ENCODE data around the gene FXYD6.

The FXYD6 gene

GRCh38 chr11:117913736-117914397 is 37.4 kb upstream of the FXYD6 start:
- Histone ChIP-seq H3K27ac (ENCODE audit: low read length) (no peak overlapping the region), H4K20me1 (ENCODE audit: insufficient read depth, low read length) (no peaks in the 10 kb centered on the region), H3K9ac (ENCODE audit: low read length) (no peak overlapping the region), H3K9me2 (replicated peaks; ENCODE audit: insufficient read depth, low read length) (no peaks in the 10 kb centered on the region), H3K9me3 (replicated peaks; ENCODE audit: insufficient read depth, low read length) (no peaks in the 10 kb centered on the region), H3F3A (ENCODE audit: insufficient read depth, low read length) (no peaks in the 10 kb centered on the region), H3K79me2 (ENCODE audit: low read length) (no peaks in the 10 kb centered on the region), H3K27me3 (replicated peaks; ENCODE audit: insufficient read depth, low read length) (no peaks in the 10 kb centered on the region), H3K4me2 (ENCODE audit: low read depth, low read length) (no peak overlapping the region), H2AFZ (ENCODE audit: low read length) (no peak overlapping the region), H3K36me3 (replicated peaks; ENCODE audit: insufficient read depth, low read length) (no peaks in the 10 kb centered on the region), H3K4me1 (ENCODE audit: low read length) (no peaks in the 10 kb centered on the region), H3K4me3 (ENCODE audit: low read length) (no peak overlapping the region)
- TF ChIP-seq EZH2phosphoT487 (IDR thresholded peaks at IDR 0.05; ENCODE audit: low read length), result no peak
- no peak for TF ChIP-seq EZH2 (optimal IDR thresholded peaks at IDR 0.05; ENCODE audit: low read depth, low read length)
- no peak for TF ChIP-seq CTCF (IDR thresholded peaks at IDR 0.05; ENCODE audit: low read length)
- DNase-seq, result no peak

DNA sequence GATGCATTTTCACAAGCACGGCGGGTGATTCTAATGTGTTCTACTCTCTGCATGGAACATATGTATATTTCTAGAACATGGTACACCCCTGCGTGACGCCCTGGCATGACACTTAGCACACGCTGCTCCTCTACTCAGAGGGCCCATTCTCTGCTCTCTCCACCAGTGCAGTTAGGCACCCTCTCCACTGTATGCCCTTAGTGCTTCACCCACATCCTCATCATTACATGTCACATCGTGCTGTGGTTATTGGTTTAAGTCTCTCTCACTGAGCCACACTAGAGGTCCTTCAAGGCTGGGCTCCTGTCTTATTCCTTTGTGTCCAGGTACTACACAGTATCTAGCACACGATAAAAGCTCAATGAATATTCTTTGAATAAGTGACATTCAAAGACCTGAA is 36.0 kb upstream of the FXYD6 start:
- no peaks in the 10 kb centered on the region for H3K36me3 ChIP-seq (replicated peaks; ENCODE audit: insufficient read depth, low read length)
- no peaks in the 10 kb centered on the region for H4K20me1 ChIP-seq (ENCODE audit: insufficient read depth, low read length)
- H3K27ac ChIP-seq (ENCODE audit: low read length), result no peak overlapping the region
- no peaks in the 10 kb centered on the region for H3K4me1 ChIP-seq (ENCODE audit: low read length)
- H3K27me3 ChIP-seq (replicated peaks; ENCODE audit: insufficient read depth, low read length), result no peaks in the 10 kb centered on the region
- TF ChIP-seq EZH2phosphoT487 (IDR thresholded peaks at IDR 0.05; ENCODE audit: low read length) (no peak), CTCF (IDR thresholded peaks at IDR 0.05; ENCODE audit: low read length) (no peak), EZH2 (optimal IDR thresholded peaks at IDR 0.05; ENCODE audit: low read depth, low read length) (no peak)
- no peak overlapping the region for H3K4me3 ChIP-seq (ENCODE audit: low read length)
- H3K9me2 ChIP-seq (replicated peaks; ENCODE audit: insufficient read depth, low read length), result no peaks in the 10 kb centered on the region
- no peak overlapping the region for H3K4me2 ChIP-seq (ENCODE audit: low read depth, low read length)
- no peaks in the 10 kb centered on the region for H3K9me3 ChIP-seq (replicated peaks; ENCODE audit: insufficient read depth, low read length)
- no peaks in the 10 kb centered on the region for H3K79me2 ChIP-seq (ENCODE audit: low read length)
- H2AFZ ChIP-seq (ENCODE audit: low read length), result no peak overlapping the region
- no peak for DNase-seq
- H3K9ac ChIP-seq (ENCODE audit: low read length), result no peak overlapping the region
- no peaks in the 10 kb centered on the region for H3F3A ChIP-seq (ENCODE audit: insufficient read depth, low read length)

DNA sequence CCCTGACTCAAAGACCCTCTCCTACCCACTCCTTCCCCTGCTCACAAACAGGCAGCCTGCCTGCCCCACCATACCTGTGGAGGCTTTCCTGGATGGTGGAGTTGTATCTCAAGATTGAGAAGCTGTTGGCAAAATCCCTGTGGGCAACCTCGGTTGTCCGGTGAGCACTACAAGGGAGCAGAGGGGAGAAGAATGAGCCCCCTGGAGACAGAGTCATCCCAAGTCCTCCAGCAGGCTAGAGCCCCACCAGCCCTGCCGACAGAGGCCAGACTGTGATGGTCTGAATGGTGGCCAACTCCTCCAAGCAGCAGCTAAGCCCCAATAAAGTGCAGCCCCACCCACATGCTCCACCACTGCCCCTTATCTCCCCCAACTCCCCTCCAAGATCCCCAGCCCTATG is 35.2 kb upstream of the FXYD6 start:
- H3K27me3 ChIP-seq (replicated peaks; ENCODE audit: insufficient read depth, low read length), result no peaks in the 10 kb centered on the region
- no peaks in the 10 kb centered on the region for H4K20me1 ChIP-seq (ENCODE audit: insufficient read depth, low read length)
- no peaks in the 10 kb centered on the region for H3F3A ChIP-seq (ENCODE audit: insufficient read depth, low read length)
- no peak overlapping the region for H3K4me2 ChIP-seq (ENCODE audit: low read depth, low read length)
- no peaks in the 10 kb centered on the region for H3K36me3 ChIP-seq (replicated peaks; ENCODE audit: insufficient read depth, low read length)
- no peak overlapping the region for H3K9ac ChIP-seq (ENCODE audit: low read length)
- no peak for TF ChIP-seq EZH2 (optimal IDR thresholded peaks at IDR 0.05; ENCODE audit: low read depth, low read length)
- no peak for TF ChIP-seq CTCF (IDR thresholded peaks at IDR 0.05; ENCODE audit: low read length)
- no peak for TF ChIP-seq EZH2phosphoT487 (IDR thresholded peaks at IDR 0.05; ENCODE audit: low read length)
- no peak for DNase-seq
- no peaks in the 10 kb centered on the region for H3K4me1 ChIP-seq (ENCODE audit: low read length)
- no peak overlapping the region for H2AFZ ChIP-seq (ENCODE audit: low read length)
- H3K4me3 ChIP-seq (ENCODE audit: low read length), result no peak overlapping the region
- no peaks in the 10 kb centered on the region for H3K9me2 ChIP-seq (replicated peaks; ENCODE audit: insufficient read depth, low read length)
- H3K9me3 ChIP-seq (replicated peaks; ENCODE audit: insufficient read depth, low read length), result no peaks in the 10 kb centered on the region
- H3K79me2 ChIP-seq (ENCODE audit: low read length), result no peaks in the 10 kb centered on the region
- no peak overlapping the region for H3K27ac ChIP-seq (ENCODE audit: low read length)
